BE2C (cell line): ENCODE measurements around the gene RASD1.

Source experiments
- DNase-seq: peaks from one replicate; pipeline ENCODE4 v3.0.0-alpha.2; 2020
- H3K27me3 ChIP-seq: fragments of 250-450 bp; sonication (Bioruptor Pico); 2 replicates; pipeline ENCODE4 v1.5.1; 2020; ENCODE audit warnings: mild to moderate bottlenecking
- H3K36me3 ChIP-seq: fragments of 250-450 bp; sonication (Bioruptor Pico); 2 replicates; pipeline ENCODE4 v1.5.1; 2020; ENCODE audit warnings: mild to moderate bottlenecking
- H3K4me1 ChIP-seq: fragments of 250-450 bp; sonication (Bioruptor Pico); 2 replicates; pipeline ENCODE4 v1.5.1; 2020
- H3K4me3 ChIP-seq: 2 replicates; pipeline ENCODE4 v1.5.1; 2011; ENCODE audit warnings: low read depth, low read length
- H3K9me3 ChIP-seq: fragments of 250-450 bp; sonication (Bioruptor Pico); 2 replicates; pipeline ENCODE4 v1.5.1; 2020
- TF ChIP-seq, protein P1 (sequence below): IDR thresholded peaks from 2 replicates; pipeline ENCODE4 v1.5.1; 2012; ENCODE audit warnings: mild to moderate bottlenecking, low read depth, low read length

The RASD1 gene

DNA sequence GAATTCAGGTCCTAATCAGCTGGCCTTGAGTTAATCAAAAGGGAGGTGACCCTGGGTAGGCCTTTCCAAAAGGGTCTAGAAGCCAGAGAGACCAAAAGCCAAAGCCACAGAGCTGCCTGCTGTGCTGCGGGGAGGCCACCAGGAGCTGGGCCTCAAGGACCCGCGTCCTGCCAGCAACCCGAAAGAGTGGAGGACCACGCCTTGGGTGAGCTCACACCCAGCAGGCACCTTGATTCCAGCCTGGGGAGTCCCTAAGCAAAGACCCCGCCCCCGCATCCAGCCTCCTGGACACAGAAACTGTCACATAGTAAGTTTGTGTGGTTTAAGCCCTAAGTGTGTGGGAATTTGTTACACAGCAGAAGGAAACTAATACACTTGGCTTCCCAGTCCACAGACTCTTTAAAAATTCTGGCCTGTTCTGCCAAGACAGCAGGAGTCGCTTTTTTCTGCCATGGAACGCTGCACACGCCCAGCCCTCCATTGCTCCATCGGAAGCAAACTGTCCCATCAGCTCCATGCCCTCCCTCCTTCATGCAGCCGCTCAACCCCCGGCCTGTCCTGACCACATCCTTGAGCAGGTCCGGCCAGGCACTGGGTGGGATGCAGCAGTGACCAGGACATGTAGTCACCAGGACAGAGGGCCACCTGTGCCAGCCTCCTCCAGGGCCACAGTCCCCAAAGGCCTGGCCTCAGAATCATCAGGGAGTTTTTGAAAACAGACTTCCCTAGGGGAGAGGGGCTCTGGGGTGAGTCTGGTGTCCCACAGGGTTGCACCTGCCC, 20.9 kb upstream of the RASD1 start:
- TF ChIP-seq, protein P1, sequence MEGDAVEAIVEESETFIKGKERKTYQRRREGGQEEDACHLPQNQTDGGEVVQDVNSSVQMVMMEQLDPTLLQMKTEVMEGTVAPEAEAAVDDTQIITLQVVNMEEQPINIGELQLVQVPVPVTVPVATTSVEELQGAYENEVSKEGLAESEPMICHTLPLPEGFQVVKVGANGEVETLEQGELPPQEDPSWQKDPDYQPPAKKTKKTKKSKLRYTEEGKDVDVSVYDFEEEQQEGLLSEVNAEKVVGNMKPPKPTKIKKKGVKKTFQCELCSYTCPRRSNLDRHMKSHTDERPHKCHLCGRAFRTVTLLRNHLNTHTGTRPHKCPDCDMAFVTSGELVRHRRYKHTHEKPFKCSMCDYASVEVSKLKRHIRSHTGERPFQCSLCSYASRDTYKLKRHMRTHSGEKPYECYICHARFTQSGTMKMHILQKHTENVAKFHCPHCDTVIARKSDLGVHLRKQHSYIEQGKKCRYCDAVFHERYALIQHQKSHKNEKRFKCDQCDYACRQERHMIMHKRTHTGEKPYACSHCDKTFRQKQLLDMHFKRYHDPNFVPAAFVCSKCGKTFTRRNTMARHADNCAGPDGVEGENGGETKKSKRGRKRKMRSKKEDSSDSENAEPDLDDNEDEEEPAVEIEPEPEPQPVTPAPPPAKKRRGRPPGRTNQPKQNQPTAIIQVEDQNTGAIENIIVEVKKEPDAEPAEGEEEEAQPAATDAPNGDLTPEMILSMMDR: no peak
- no peak overlapping the region for H3K4me3 ChIP-seq
- no peaks in the 10 kb centered on the region for H3K36me3 ChIP-seq
- H3K27me3 ChIP-seq: no peaks in the 10 kb centered on the region
- H3K4me1 ChIP-seq: no peaks in the 10 kb centered on the region; the same call in 1 of the 2 replicates
- no peak for DNase-seq
- H3K9me3 ChIP-seq: no peaks in the 10 kb centered on the region

DNA sequence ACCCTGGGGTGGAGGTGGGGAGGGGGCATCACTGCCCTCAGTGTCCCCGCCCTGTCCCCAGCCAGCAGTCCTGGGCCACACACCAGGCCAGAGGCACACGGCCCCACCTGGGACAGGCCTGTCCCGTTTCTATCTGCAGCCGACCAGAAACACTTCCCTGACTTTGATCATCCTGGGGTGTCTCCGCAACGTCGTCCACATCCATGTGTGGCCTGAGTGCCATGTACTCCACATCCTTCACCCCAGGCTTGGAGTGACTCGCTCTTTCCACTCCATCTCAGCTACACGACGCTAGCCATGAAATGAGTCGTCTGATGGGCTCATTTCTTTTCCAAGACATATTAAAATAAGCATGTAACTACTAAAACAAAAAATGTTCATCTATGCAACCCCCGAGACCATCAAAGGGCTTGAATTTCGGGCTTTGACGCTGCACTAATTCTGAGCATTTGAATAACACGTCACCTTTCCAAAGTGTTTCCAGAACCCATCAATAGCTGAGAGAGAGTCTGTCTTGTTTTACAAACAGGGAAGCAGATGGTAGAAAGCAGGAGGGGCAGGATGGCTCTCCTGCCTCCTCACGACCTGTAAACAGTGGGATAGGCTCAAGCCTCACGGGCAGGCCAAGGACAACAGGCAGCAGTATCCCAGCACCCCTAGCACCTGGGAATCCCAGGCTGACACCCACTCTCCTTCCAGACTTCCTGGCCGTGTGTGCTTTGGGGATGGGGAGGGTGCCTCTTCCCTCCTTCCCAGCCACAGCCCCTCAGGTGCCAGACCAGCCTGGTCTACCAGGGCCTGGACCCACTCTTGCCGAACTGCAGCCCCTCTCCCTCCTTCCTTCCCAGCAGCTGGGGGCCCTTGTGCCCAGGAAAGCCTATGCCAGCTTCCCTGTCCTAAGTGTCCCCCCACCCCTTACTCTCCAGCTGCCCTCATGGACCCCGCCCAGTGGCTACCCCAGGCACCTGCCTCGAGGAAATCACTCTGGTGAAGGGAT, 20.0 kb upstream of the RASD1 start:
- TF ChIP-seq, protein P1: no peak
- Histone ChIP-seq H3K27me3 (no peaks in the 10 kb centered on the region), H3K9me3 (no peaks in the 10 kb centered on the region), H3K4me3 (no peak overlapping the region), H3K4me1 (no peaks in the 10 kb centered on the region; the same call in 1 of the 2 replicates), H3K36me3 (no peaks in the 10 kb centered on the region)
- DNase-seq: no peak

DNA sequence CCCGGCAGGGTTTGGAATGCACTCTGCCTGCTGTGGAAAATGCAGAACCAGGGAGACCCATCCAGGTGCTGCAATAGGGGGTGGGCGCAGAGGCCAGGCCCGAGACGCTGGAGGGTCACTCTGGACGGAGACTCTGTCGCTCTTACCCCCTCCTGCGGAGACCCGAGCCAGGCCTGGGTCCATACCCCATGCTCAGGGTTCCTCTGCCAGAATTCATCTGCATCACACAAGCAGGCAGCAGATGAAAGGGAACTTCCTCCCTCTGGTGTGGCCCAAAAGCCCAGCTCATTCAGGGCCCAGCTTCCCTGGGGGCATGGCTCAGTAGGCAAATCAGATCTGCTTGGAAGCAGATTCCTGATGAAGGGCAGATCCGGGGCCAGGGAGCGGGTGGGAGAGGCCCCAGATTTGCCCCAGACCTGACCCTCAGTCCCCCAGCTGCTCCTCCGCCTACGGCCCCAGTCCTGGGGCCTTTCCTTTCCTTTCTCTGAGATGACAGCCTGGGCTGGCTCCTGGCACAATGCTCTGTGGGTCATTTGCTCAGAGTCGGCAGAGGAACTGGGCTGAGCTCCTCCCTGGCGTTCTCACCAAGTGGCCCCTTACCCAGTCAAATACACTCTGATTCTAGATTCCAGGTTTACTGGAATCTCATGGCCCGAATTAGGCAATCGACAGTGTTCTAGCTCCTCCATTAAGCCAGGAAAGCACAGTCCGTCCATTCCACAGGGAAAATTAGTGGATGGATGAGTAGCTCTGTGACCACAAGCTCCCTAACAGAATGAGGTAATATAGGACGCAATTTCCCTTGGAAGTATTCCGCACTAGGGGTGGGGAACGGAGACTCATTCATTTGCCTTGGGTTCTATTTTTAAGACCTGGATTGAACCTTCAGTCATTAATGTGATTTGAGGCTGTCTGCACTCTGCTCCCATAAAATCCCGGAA, 19.1 kb upstream of the RASD1 start:
- TF ChIP-seq, protein P1: no peak
- Histone ChIP-seq H3K27me3 (no peaks in the 10 kb centered on the region), H3K9me3 (no peaks in the 10 kb centered on the region), H3K4me3 (no peak overlapping the region), H3K4me1 (no peaks in the 10 kb centered on the region; the same call in 1 of the 2 replicates), H3K36me3 (no peaks in the 10 kb centered on the region)
- DNase-seq: peak; percentile 41

DNA sequence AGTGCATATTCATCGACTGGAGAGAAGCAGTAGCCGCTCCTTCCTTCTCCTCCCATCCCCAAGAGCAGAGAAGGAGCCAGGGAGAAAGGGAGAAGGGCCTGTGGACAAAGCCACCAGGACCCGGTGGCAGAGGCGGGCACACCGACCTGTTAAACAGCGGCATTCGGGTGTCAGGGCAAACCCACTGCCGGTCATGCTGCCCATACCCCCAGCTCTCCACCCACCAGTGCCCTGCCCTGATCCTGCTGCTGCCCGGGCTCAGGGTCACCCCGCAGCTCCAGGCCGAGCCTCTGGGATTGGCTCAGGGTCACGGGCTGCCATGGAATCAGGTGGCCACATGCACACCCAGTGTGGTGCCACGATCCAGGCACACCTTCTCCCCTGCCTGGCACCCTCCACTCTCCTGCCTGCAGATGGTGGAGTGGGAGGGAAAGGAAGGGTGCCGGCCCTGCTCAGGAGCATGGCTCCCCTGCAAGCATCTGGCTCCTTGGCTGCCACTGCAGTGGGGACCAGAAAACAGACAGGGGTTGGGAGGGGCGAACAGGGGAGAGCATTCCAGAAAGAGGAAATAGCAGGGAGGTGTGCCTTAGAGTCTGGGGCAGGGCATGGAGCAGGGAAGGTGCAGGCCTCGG, 18.3 kb upstream of the RASD1 start:
- H3K27me3 ChIP-seq: no peaks in the 10 kb centered on the region
- TF ChIP-seq, protein P1: no peak
- DNase-seq: no peak
- no peak overlapping the region for H3K4me3 ChIP-seq
- H3K36me3 ChIP-seq: no peaks in the 10 kb centered on the region
- H3K4me1 ChIP-seq: no peaks in the 10 kb centered on the region; the same call in 1 of the 2 replicates
- no peaks in the 10 kb centered on the region for H3K9me3 ChIP-seq

DNA sequence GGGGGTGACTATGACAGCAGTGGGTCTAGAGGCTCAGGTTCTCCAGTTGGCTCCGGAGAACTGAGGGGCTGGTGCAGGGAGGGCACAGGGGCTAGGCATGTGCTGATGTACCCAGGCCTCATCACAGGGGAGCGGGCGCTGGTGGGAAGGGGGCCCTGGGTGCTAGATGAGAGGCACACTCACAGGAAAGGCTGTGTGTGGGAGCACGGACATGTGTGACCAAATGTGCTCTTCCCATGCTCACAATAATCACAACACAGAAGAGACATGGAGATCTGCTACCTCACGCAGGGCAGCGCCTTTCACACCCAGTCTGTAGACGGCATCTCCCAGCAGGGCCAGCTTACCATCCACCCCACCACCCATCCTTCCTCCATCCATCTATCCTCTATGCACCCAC, 17.4 kb upstream of the RASD1 start:
- Histone ChIP-seq H3K27me3 (no peaks in the 10 kb centered on the region), H3K36me3 (no peaks in the 10 kb centered on the region), H3K4me3 (no peak overlapping the region), H3K9me3 (no peaks in the 10 kb centered on the region), H3K4me1 (no peaks in the 10 kb centered on the region; the same call in 1 of the 2 replicates)
- no peak for DNase-seq
- TF ChIP-seq, protein P1: no peak
